Progenitor cell of endocrine pancreas (in vitro differentiated cells): Measurements from ENCODE around the gene OGA. TPM values are rescaled to one million over a fixed set of nuclear protein-coding genes. Genes with fewer than 3 reads are reported as not detected.

Experiments
- DNase-seq: peaks from one replicate; pipeline ENCODE4 v3.0.0; 2021; ENCODE audit warnings: low spot score; ENCODE audit not compliant: unreplicated experiment
- H3K27ac Mint-ChIP-seq: 2 replicates; pipeline ENCODE4 v1.8.0; 2021; ENCODE audit warnings: mild to moderate bottlenecking, moderate library complexity, mixed read lengths
- H3K27me3 Mint-ChIP-seq: 2 replicates; pipeline ENCODE4 v1.8.0; 2021; ENCODE audit warnings: mixed read lengths
- H3K36me3 Mint-ChIP-seq: 2 replicates; pipeline ENCODE4 v1.8.0; 2022; ENCODE audit warnings: mixed read lengths; ENCODE audit not compliant: insufficient read depth
- H3K4me1 Mint-ChIP-seq: 2 replicates; pipeline ENCODE4 v1.8.0; 2021; ENCODE audit warnings: low read depth, mixed read lengths
- H3K4me3 Mint-ChIP-seq: 2 replicates; pipeline ENCODE4 v1.8.0; 2021; ENCODE audit warnings: low read depth, mild to moderate bottlenecking, moderate library complexity, mixed read lengths
- H3K9me3 Mint-ChIP-seq: 2 replicates; pipeline ENCODE4 v1.8.0; 2021; ENCODE audit warnings: low read depth, mixed read lengths
- total RNA-seq: library from RNA; stranded (reverse); gene quantifications from 2 replicates; pipeline ENCODE4 v1.2.1, GENCODE V29; 2021
- TF ChIP-seq, protein P1 (sequence below): fragments of 200-600 bp; sonication (generic); IDR thresholded peaks from one replicate; pipeline ENCODE4 v1.5.0; 2021; ENCODE audit warnings: antibody characterized with exemption, mild to moderate bottlenecking; ENCODE audit not compliant: unreplicated experiment

OGA gene
- total RNA-seq, 1 donor from 2014 or later: 148 TPM

DNA sequence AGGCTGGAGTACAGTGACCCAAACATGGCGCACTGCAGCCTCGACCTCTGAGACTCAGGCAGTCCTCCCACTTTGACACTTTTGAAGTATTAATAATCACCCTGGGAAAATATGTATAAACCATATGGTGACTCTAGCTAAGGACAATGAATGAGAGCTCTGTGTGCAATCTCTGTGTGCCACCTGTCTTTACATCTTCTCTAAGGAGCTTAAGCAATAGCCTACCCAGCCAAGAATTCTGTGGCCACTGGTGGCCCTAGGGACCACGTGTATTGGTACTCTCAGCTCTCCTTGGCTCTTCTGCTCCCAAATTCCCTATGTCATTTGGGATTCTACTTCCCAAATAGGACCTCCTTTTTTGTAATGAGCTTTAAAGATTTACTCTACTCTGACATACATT lies 66.0 kb downstream of the OGA start:
- Mint-ChIP-seq H3K4me3 (no peak overlapping the region), H3K9me3 (no peaks in the 10 kb centered on the region), H3K4me1 (peaks cover 9% of the 10 kb centered on the region), H3K36me3 (no peaks in the 10 kb centered on the region), H3K27ac (no peak overlapping the region), H3K27me3 (peaks cover 23% of the 10 kb centered on the region)
- no peak for DNase-seq
- TF ChIP-seq, protein P1, sequence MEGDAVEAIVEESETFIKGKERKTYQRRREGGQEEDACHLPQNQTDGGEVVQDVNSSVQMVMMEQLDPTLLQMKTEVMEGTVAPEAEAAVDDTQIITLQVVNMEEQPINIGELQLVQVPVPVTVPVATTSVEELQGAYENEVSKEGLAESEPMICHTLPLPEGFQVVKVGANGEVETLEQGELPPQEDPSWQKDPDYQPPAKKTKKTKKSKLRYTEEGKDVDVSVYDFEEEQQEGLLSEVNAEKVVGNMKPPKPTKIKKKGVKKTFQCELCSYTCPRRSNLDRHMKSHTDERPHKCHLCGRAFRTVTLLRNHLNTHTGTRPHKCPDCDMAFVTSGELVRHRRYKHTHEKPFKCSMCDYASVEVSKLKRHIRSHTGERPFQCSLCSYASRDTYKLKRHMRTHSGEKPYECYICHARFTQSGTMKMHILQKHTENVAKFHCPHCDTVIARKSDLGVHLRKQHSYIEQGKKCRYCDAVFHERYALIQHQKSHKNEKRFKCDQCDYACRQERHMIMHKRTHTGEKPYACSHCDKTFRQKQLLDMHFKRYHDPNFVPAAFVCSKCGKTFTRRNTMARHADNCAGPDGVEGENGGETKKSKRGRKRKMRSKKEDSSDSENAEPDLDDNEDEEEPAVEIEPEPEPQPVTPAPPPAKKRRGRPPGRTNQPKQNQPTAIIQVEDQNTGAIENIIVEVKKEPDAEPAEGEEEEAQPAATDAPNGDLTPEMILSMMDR: no peak

DNA sequence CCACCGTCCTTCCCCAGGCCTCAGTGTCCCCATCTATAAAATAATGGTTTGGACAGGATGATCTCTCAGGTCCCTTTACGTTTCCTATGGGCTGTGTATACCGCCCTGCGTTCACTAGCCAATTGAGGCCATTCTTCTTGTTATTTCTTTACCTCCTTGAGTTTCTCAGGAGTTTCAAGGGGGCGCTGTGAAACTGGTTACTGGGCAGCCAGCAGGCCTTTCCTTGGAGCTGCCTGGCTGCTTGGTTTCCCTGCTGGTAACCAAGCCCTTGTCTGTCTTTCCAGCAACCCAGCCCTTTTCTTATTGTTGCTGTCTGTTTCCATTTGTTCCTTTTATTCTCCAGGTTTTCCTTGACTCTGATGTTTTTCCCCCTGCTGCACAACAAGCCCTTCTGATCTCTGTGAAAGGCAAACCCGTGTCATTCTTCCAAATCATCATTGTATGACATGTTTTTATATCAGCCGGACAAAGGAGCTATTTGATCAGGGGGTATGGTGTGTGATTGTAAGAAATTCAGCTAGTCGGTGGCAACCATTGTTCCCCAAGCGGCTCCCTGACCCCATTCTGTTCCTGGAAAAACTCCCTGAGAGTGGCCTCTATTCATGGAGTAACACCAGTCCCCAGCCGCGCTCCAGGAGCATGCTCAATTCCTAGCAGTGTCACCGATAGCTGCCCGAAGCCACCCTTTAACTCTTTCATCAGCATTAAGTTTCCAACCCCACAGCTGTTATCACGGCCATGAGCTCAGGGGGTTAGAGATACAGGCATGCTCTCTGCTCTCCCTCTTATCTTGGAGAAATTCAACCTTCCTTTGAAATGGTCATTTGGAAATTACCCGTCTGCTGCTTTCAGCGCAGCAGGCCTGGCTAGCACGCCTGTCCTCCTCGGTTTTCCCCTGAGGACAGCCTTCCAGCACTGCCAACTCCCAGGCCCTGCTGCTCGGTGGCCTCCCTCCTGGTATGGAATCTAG lies 68.9 kb downstream of the OGA start:
- Mint-ChIP-seq H3K9me3 (no peaks in the 10 kb centered on the region), H3K4me1 (peaks cover 16% of the 10 kb centered on the region), H3K27ac (peak overlapping the region; percentile 7), H3K36me3 (no peaks in the 10 kb centered on the region), H3K27me3 (peaks cover 19% of the 10 kb centered on the region), H3K4me3 (no peak overlapping the region)
- TF ChIP-seq, protein P1: peak; percentile 43
- DNase-seq: no peak

GRCh38 chr10:101748496-101748895 lies 69.7 kb downstream of the OGA start:
- H3K9me3 Mint-ChIP-seq: no peaks in the 10 kb centered on the region
- no peak overlapping the region for H3K27ac Mint-ChIP-seq

GRCh38 chr10:101745074-101745696 lies 73.1 kb downstream of the OGA start:
- Mint-ChIP-seq H3K4me3 (no peak overlapping the region), H3K27me3 (peaks cover 20% of the 10 kb centered on the region), H3K27ac (no peak overlapping the region), H3K9me3 (no peaks in the 10 kb centered on the region), H3K4me1 (peaks cover 16% of the 10 kb centered on the region), H3K36me3 (no peaks in the 10 kb centered on the region)
- no peak for DNase-seq
- TF ChIP-seq, protein P1: no peak

More at GRCh38 chr10:101748496-101748895, 69.7 kb downstream of the OGA start:
- H3K4me3 Mint-ChIP-seq: no peak overlapping the region
- DNase-seq: no peak
- TF ChIP-seq, protein P1: no peak
- H3K4me1 Mint-ChIP-seq: peaks cover 16% of the 10 kb centered on the region
- peaks cover 18% of the 10 kb centered on the region for H3K27me3 Mint-ChIP-seq
- H3K36me3 Mint-ChIP-seq: no peaks in the 10 kb centered on the region

DNA sequence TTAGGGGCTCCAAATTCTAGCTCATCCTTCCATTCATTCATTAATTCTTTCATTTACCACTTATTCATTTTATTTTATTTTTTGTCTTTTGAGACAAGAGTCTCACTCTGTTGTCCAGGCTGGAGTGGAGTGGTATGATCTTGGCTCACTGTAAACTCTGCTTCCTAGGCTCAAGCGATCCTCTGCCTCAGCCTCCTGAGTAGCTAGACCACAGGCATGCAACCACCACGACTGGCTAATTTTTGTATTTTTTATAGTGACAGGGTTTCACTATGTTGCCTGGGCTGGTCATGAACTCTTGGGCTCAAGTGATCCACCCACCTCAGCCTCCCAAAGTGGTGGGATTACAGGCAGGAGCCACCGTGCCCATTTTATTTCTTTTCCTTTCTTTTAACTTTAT lies 74.0 kb downstream of the OGA start:
- Mint-ChIP-seq H3K4me3 (no peak overlapping the region), H3K27me3 (peaks cover 24% of the 10 kb centered on the region), H3K9me3 (no peaks in the 10 kb centered on the region), H3K36me3 (no peaks in the 10 kb centered on the region), H3K27ac (no peak overlapping the region), H3K4me1 (peaks cover 9% of the 10 kb centered on the region)
- TF ChIP-seq, protein P1: no peak
- no peak for DNase-seq
